Chondrocyte (in vitro differentiated cells): ENCODE measurements around the gene AJAP1. TPM values are rescaled to one million over a fixed set of nuclear protein-coding genes. Genes with fewer than 3 reads are reported as not detected.

Experiments
- DNase-seq: peaks from one replicate; pipeline ENCODE4 v3.0.0; 2021; ENCODE audit warnings: mixed read lengths, low spot score
- H3K27ac Mint-ChIP-seq: one replicate; pipeline ENCODE4 v1.8.0; 2021; ENCODE audit warnings: mild to moderate bottlenecking, moderate library complexity, mixed read lengths; ENCODE audit not compliant: unreplicated experiment
- H3K27me3 Mint-ChIP-seq: 2 replicates; pipeline ENCODE4 v1.8.0; 2021; ENCODE audit warnings: low read depth, mixed read lengths
- H3K36me3 Mint-ChIP-seq: 2 replicates; pipeline ENCODE4 v1.8.0; 2021; ENCODE audit warnings: low read depth, mixed read lengths
- H3K4me1 Mint-ChIP-seq: 2 replicates; pipeline ENCODE4 v1.8.0; 2021; ENCODE audit warnings: low read depth, mild to moderate bottlenecking, mixed read lengths
- H3K4me3 Mint-ChIP-seq: one replicate; pipeline ENCODE4 v1.8.0; 2021; ENCODE audit warnings: mild to moderate bottlenecking, moderate library complexity, mixed read lengths; ENCODE audit not compliant: unreplicated experiment
- H3K9me3 Mint-ChIP-seq: 2 replicates; pipeline ENCODE4 v1.8.0; 2021; ENCODE audit warnings: low read depth, mixed read lengths
- CTCF ChIP-seq: fragments of 200-600 bp; sonication (generic); IDR thresholded peaks from 2 replicates; pipeline ENCODE4 v1.5.0; 2021; ENCODE audit warnings: antibody characterized with exemption, mild to moderate bottlenecking, moderate library complexity
- total RNA-seq: library from RNA; stranded (reverse); gene quantifications from 3 replicates; pipeline ENCODE4 v1.2.1, GENCODE V29; 2021

The AJAP1 gene
- total RNA-seq, 1 donor from 2014 or later, result not detected

- no peak for DNase-seq
- Mint-ChIP-seq H3K27ac (no peak overlapping the region), H3K27me3 (no peaks in the 10 kb centered on the region), H3K36me3 (no peaks in the 10 kb centered on the region), H3K4me3 (no peak overlapping the region), H3K4me1 (no peaks in the 10 kb centered on the region), H3K9me3 (peaks cover 8% of the 10 kb centered on the region)
- TF ChIP-seq CTCF, result no peak
Measured at GRCh38 chr1:4773226-4773625, 118.8 kb downstream of the AJAP1 start.

GRCh38 chr1:4775506-4775905 is 121.1 kb downstream of the AJAP1 start:
- Mint-ChIP-seq H3K4me1 (no peaks in the 10 kb centered on the region), H3K36me3 (no peaks in the 10 kb centered on the region), H3K27ac (no peak overlapping the region), H3K27me3 (no peaks in the 10 kb centered on the region), H3K4me3 (no peak overlapping the region), H3K9me3 (peaks cover 8% of the 10 kb centered on the region)
- DNase-seq, result no peak
- no peak for TF ChIP-seq CTCF

- TF ChIP-seq CTCF, result peak; percentile 32
- no peak overlapping the region for H3K4me3 Mint-ChIP-seq
- no peaks in the 10 kb centered on the region for H3K36me3 Mint-ChIP-seq
- no peak for DNase-seq
- H3K4me1 Mint-ChIP-seq, result no peaks in the 10 kb centered on the region
- peaks cover 5% of the 10 kb centered on the region for H3K9me3 Mint-ChIP-seq
- H3K27me3 Mint-ChIP-seq, result no peaks in the 10 kb centered on the region
- no peak overlapping the region for H3K27ac Mint-ChIP-seq
Measured at GRCh38 chr1:4778056-4778455, 123.6 kb downstream of the AJAP1 start.

- no peak for TF ChIP-seq CTCF
- H3K27ac Mint-ChIP-seq, result no peak overlapping the region
- no peaks in the 10 kb centered on the region for H3K36me3 Mint-ChIP-seq
- H3K4me3 Mint-ChIP-seq, result no peak overlapping the region
- no peak for DNase-seq
- no peaks in the 10 kb centered on the region for H3K27me3 Mint-ChIP-seq
- H3K4me1 Mint-ChIP-seq, result no peaks in the 10 kb centered on the region
- H3K9me3 Mint-ChIP-seq, result peaks cover 8% of the 10 kb centered on the region
Measured at GRCh38 chr1:4781646-4782045, 127.2 kb downstream of the AJAP1 start.

- no peak for DNase-seq
- Mint-ChIP-seq H3K4me3 (no peak overlapping the region), H3K27me3 (no peaks in the 10 kb centered on the region), H3K9me3 (peaks cover 27% of the 10 kb centered on the region), H3K27ac (no peak overlapping the region), H3K36me3 (no peaks in the 10 kb centered on the region), H3K4me1 (no peaks in the 10 kb centered on the region)
- no peak for TF ChIP-seq CTCF
Measured at GRCh38 chr1:4784761-4785160, 130.4 kb downstream of the AJAP1 start.
